ENCODE data around the gene DPPA5.
"Not testable (repeated sequence)": the region's sequence is repeated elsewhere in the genome, so short reads cannot be mapped to it uniquely, and the experiment has no call there.

Gene DPPA5

GRCh38 chr6:73353636-73354593 lies at the start of gene DPPA5:
TSS of gene DPPA5 (minus strand) at chr6:73354276. CDS start at chr6:73354225, 51 bp downstream.
- no peak for DNase-seq (ENCODE audit: low read depth)
- no peak within 1 kb of the TSS for H3K4me3 ChIP-seq (ENCODE audit: low read length)
- TF ChIP-seq CTCF (IDR thresholded peaks at IDR 0.05; ENCODE audit: insufficient read depth, low read depth, low read length, missing control alignments), result no peak

- no peak for TF ChIP-seq CTCF (IDR thresholded peaks at IDR 0.05; ENCODE audit: insufficient read depth, low read depth, low read length, missing control alignments)
- no peak overlapping the region for H3K4me3 ChIP-seq (ENCODE audit: low read length)
- DNase-seq (ENCODE audit: low read depth), result no peak
Observed at GRCh38 chr6:73400656-73401055, 46.6 kb upstream of the DPPA5 start.

- no peak for DNase-seq (ENCODE audit: low read depth)
- TF ChIP-seq CTCF (IDR thresholded peaks at IDR 0.05; ENCODE audit: insufficient read depth, low read depth, low read length, missing control alignments), result no peak
- no peak overlapping the region for H3K4me3 ChIP-seq (ENCODE audit: low read length)
Observed at GRCh38 chr6:73395875-73396274, 41.8 kb upstream of the DPPA5 start.

- peak; percentile 19 for DNase-seq (ENCODE audit: low read depth)
- TF ChIP-seq CTCF (IDR thresholded peaks at IDR 0.05; ENCODE audit: insufficient read depth, low read depth, low read length, missing control alignments), result no peak
- peak within 1 kb of the TSS; percentile 37 for H3K4me3 ChIP-seq (ENCODE audit: low read length)
Observed at GRCh38 chr6:73394577-73395354, 40.7 kb upstream of the DPPA5 start, which contains the start of gene DDX43. TSS of gene DDX43 (plus strand) at chr6:73394828. CDS start at chr6:73394906, 78 bp downstream.

- no peak for DNase-seq (ENCODE audit: low read depth)
- TF ChIP-seq CTCF (IDR thresholded peaks at IDR 0.05; ENCODE audit: insufficient read depth, low read depth, low read length, missing control alignments), result no peak
- H3K4me3 ChIP-seq (ENCODE audit: low read length), result no peak overlapping the region
Observed at GRCh38 chr6:73393278-73393677, 39.2 kb upstream of the DPPA5 start.

- peak; percentile 20 for DNase-seq (ENCODE audit: low read depth)
- H3K4me3 ChIP-seq (ENCODE audit: low read length), result not testable (repeated sequence)
Observed at GRCh38 chr6:73392188-73392587, 38.1 kb upstream of the DPPA5 start.

GRCh38 chr6:73391675-73392074 lies 37.6 kb upstream of the DPPA5 start:
- DNase-seq (ENCODE audit: low read depth), result peak; percentile 46
- no peak overlapping the region for H3K4me3 ChIP-seq (ENCODE audit: low read length)
- no peak for TF ChIP-seq CTCF (IDR thresholded peaks at IDR 0.05; ENCODE audit: insufficient read depth, low read depth, low read length, missing control alignments)
